CD4-positive, alpha-beta T cell treated with Interferon gamma for 1 hour (primary cell): ENCODE measurements around the gene LITAF.

Source experiments
- DNase-seq: peaks from one replicate; pipeline ENCODE4 v3.0.0-alpha.2; 2020

LITAF gene

GRCh38 chr16:11586856-11587642, at the start of gene LITAF:
Gene LITAF, minus strand, starts transcription at chr16:11586919. Its CDS starts 30,189 bp downstream, at chr16:11556730.
- peak; percentile 60 for DNase-seq

GRCh38 chr16:11636172-11636721, 49.5 kb upstream of the LITAF start:
- no peak for DNase-seq

GRCh38 chr16:11635679-11636171, 49.0 kb upstream of the LITAF start:
- DNase-seq = no peak

GRCh38 chr16:11635113-11635652, 48.5 kb upstream of the LITAF start:
- DNase-seq = no peak

- DNase-seq = no peak
Measured at GRCh38 chr16:11634312-11634711, 47.6 kb upstream of the LITAF start.

- no peak for DNase-seq
Measured at GRCh38 chr16:11633113-11633512, 46.4 kb upstream of the LITAF start.

- no peak for DNase-seq
Measured at GRCh38 chr16:11632455-11632939, 45.8 kb upstream of the LITAF start.

- no peak for DNase-seq
Measured at GRCh38 chr16:11631214-11631613, 44.5 kb upstream of the LITAF start.

GRCh38 chr16:11630768-11631056, 44.0 kb upstream of the LITAF start:
- no peak for DNase-seq

GRCh38 chr16:11630046-11630767, 43.5 kb upstream of the LITAF start:
- no peak for DNase-seq

- peak; percentile 59 for DNase-seq
Measured at GRCh38 chr16:11629071-11630030, 42.6 kb upstream of the LITAF start.

GRCh38 chr16:11627822-11628457, 41.2 kb upstream of the LITAF start:
- no peak for DNase-seq

- no peak for DNase-seq
Measured at GRCh38 chr16:11627292-11627663, 40.6 kb upstream of the LITAF start.

- DNase-seq = no peak
Measured at GRCh38 chr16:11626657-11627291, 40.1 kb upstream of the LITAF start.

GRCh38 chr16:11625769-11626168, 39.0 kb upstream of the LITAF start:
- DNase-seq = no peak

GRCh38 chr16:11624636-11625607, 38.2 kb upstream of the LITAF start:
- DNase-seq = peak; percentile 39

- DNase-seq = no peak
Measured at GRCh38 chr16:11624205-11624604, 37.5 kb upstream of the LITAF start.

- DNase-seq = peak; percentile 58
Measured at GRCh38 chr16:11621920-11622651, 35.4 kb upstream of the LITAF start.

GRCh38 chr16:11621539-11621919, 34.8 kb upstream of the LITAF start:
- no peak for DNase-seq
